ENCODE data around the gene TCF25. TPM values are rescaled to one million over a fixed set of nuclear protein-coding genes. Genes with fewer than 3 reads are reported as not detected.

Gene TCF25
- polyA plus RNA-seq, 1 donor (not counting 4 experiments of a cell fraction or from before 2014, with no cell fraction given) = 103 TPM

DNA sequence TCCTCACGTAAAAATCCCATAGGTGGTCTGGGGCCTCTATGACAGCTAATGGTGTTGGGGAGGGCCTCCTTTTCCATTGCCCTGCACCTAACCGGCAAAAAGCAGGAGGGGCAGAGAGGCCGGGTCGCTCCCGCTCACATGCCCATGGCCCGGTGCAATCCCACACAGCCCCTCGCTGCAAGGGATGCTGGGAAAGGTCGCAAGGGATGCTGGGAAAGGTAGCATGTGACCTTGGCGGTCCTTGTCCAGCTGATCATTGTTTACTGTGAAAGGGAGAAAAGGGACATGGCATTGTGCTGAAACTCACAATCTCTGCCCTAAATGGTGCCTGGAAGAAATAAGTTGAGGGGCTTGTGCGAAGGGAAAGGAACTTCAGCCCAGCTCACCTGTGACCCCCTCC lies 85.2 kb downstream of the TCF25 start:
- no peaks in the 10 kb centered on the region for H4K20me1 ChIP-seq (ENCODE audit: control insufficient read depth, extremely low read depth, insufficient read depth, low read length)
- dilution Hi-C loops (cut with MboI; ENCODE audit: extremely low pct_ligation_motif_present, low sequenced_read_pairs) = no loop called here
- no peak overlapping the region for H3K4me3 ChIP-seq (ENCODE audit: control insufficient read depth in 2 of 3, extremely low read depth in 1 of 3, insufficient read depth in 2 of 3, low read depth in 1 of 3, low read length in 3 of 3)
- no peak overlapping the region for H3K27ac ChIP-seq (ENCODE audit: control insufficient read depth, insufficient read depth, low read length)
- no peak overlapping the region for H2AFZ ChIP-seq (ENCODE audit: control insufficient read depth, low read length)
- peaks cover 31 to 38% of the 10 kb centered on the region in 2 experiments for H3K36me3 ChIP-seq (ENCODE audit: control insufficient read depth in 2 of 2, extremely low read depth in 1 of 2, insufficient read depth in 2 of 2, low read length in 2 of 2)
- no peaks in the 10 kb centered on the region for H3K9me1 ChIP-seq (ENCODE audit: control insufficient read depth, extremely low read depth, insufficient read depth, low read length)
- DNase-seq (ENCODE audit: low read depth, low spot score) = no peak
- no peaks in the 10 kb centered on the region for H3K27me3 ChIP-seq (ENCODE audit: control insufficient read depth, extremely low read depth, insufficient read depth, low read length)
- H3K4me1 ChIP-seq (ENCODE audit: control insufficient read depth, extremely low read depth, insufficient read depth, low read length) = no peaks in the 10 kb centered on the region
- H3K4me2 ChIP-seq (ENCODE audit: control insufficient read depth, extremely low read depth, insufficient read depth, low read depth, low read length) = no peak overlapping the region
- no peaks in the 10 kb centered on the region for H3K9me3 ChIP-seq (ENCODE audit: control insufficient read depth, low read depth, low read length)
- H3K79me2 ChIP-seq (ENCODE audit: control insufficient read depth, insufficient read depth, low read length) = peaks cover 6% of the 10 kb centered on the region
- no peak overlapping the region for H3K9ac ChIP-seq (ENCODE audit: control insufficient read depth, extremely low read depth, insufficient read depth, low read length)
- no peak for FAIRE-seq
- no peak for TF ChIP-seq EZH2 (IDR thresholded peaks at IDR 0.05; ENCODE audit: low read length)
- TF ChIP-seq, protein P1, sequence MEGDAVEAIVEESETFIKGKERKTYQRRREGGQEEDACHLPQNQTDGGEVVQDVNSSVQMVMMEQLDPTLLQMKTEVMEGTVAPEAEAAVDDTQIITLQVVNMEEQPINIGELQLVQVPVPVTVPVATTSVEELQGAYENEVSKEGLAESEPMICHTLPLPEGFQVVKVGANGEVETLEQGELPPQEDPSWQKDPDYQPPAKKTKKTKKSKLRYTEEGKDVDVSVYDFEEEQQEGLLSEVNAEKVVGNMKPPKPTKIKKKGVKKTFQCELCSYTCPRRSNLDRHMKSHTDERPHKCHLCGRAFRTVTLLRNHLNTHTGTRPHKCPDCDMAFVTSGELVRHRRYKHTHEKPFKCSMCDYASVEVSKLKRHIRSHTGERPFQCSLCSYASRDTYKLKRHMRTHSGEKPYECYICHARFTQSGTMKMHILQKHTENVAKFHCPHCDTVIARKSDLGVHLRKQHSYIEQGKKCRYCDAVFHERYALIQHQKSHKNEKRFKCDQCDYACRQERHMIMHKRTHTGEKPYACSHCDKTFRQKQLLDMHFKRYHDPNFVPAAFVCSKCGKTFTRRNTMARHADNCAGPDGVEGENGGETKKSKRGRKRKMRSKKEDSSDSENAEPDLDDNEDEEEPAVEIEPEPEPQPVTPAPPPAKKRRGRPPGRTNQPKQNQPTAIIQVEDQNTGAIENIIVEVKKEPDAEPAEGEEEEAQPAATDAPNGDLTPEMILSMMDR (optimal IDR thresholded peaks at IDR 0.05 in 1 of 3, IDR thresholded peaks at IDR 0.05 in 1 of 3, conservative IDR thresholded peaks at IDR 0.05 in 1 of 3; ENCODE audit: extremely low read depth in 1 of 3, insufficient read depth in 2 of 3, low read length in 3 of 3) = no peak

DNA sequence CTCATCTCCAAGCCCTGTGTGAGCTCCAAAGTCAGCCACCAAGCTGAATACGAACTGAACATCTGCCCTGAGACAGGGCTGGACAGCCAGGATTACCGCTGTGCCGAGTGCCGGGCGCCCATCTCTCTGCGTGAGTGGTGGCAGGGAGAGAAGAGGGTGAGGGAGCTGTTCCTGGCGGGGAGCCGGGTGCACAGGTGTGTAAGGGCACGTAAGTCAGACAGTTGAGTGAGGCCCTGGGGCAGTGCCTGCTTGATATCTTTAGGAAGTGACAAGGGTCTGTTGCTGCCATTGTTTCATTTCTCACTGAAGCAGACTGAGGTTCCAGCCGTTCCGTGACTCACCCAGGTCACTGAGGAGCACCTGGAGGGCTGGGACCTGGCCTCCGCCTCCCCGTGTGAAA lies 87.6 kb downstream of the TCF25 start:
- peaks cover 21 to 30% of the 10 kb centered on the region in 2 experiments for H3K36me3 ChIP-seq (ENCODE audit: control insufficient read depth in 2 of 2, extremely low read depth in 1 of 2, insufficient read depth in 2 of 2, low read length in 2 of 2)
- H4K20me1 ChIP-seq (ENCODE audit: control insufficient read depth, extremely low read depth, insufficient read depth, low read length) = no peaks in the 10 kb centered on the region
- DNase-seq (ENCODE audit: low read depth, low spot score) (no peak), FAIRE-seq (no peak)
- H3K4me2 ChIP-seq (ENCODE audit: control insufficient read depth, extremely low read depth, insufficient read depth, low read depth, low read length) = no peak overlapping the region
- H2AFZ ChIP-seq (ENCODE audit: control insufficient read depth, low read length) = no peak overlapping the region
- no peak overlapping the region for H3K9ac ChIP-seq (ENCODE audit: control insufficient read depth, extremely low read depth, insufficient read depth, low read length)
- H3K4me3 ChIP-seq (ENCODE audit: control insufficient read depth in 2 of 3, extremely low read depth in 1 of 3, insufficient read depth in 2 of 3, low read depth in 1 of 3, low read length in 3 of 3) = no peak overlapping the region
- H3K27ac ChIP-seq (ENCODE audit: control insufficient read depth, insufficient read depth, low read length) = no peak overlapping the region
- H3K4me1 ChIP-seq (ENCODE audit: control insufficient read depth, extremely low read depth, insufficient read depth, low read length) = no peaks in the 10 kb centered on the region
- no peaks in the 10 kb centered on the region for H3K9me1 ChIP-seq (ENCODE audit: control insufficient read depth, extremely low read depth, insufficient read depth, low read length)
- no peaks in the 10 kb centered on the region for H3K9me3 ChIP-seq (ENCODE audit: control insufficient read depth, low read depth, low read length)
- dilution Hi-C loops (cut with MboI; ENCODE audit: extremely low pct_ligation_motif_present, low sequenced_read_pairs) = no loop called here
- H3K79me2 ChIP-seq (ENCODE audit: control insufficient read depth, insufficient read depth, low read length) = no peaks in the 10 kb centered on the region
- TF ChIP-seq EZH2 (IDR thresholded peaks at IDR 0.05; ENCODE audit: low read length) = no peak
- TF ChIP-seq, protein P1 (optimal IDR thresholded peaks at IDR 0.05 in 1 of 3, IDR thresholded peaks at IDR 0.05 in 1 of 3, conservative IDR thresholded peaks at IDR 0.05 in 1 of 3; ENCODE audit: extremely low read depth in 1 of 3, insufficient read depth in 2 of 3, low read length in 3 of 3) = no peak
- no peaks in the 10 kb centered on the region for H3K27me3 ChIP-seq (ENCODE audit: control insufficient read depth, extremely low read depth, insufficient read depth, low read length)

Other genes with a start within 250 kb of the TCF25 start
- 64.1 to 91.7 TPM (median 87.0 TPM) in 3 replicates for gene CHMP1A, start 215.9 kb upstream of the TCF25 start, polyA plus RNA-seq
- 4.5 to 6.0 TPM (median 5.3 TPM) in 3 replicates for gene SPATA33, start 215.8 kb upstream of the TCF25 start, polyA plus RNA-seq
- gene CDK10, start 186.9 kb upstream of the TCF25 start, polyA plus RNA-seq = 30.6 to 40.1 TPM (median 37.0 TPM) in 3 replicates
- gene SPATA2L, start 171.9 kb upstream of the TCF25 start, polyA plus RNA-seq = 1.7 to 3.9 TPM (median 2.8 TPM) in 3 replicates
- 1.6 to 4.0 TPM (median 2.3 TPM) in 3 replicates for gene VPS9D1, start 152.7 kb upstream of the TCF25 start, polyA plus RNA-seq
- 9.3 to 17.9 TPM (median 11.3 TPM) in 3 replicates for gene ZNF276, start 152.1 kb upstream of the TCF25 start, polyA plus RNA-seq
- gene FANCA, start 56.9 kb upstream of the TCF25 start, polyA plus RNA-seq = 4.0 to 15.6 TPM (median 11.3 TPM) in 3 replicates
- gene SPIRE2, start 45.1 kb upstream of the TCF25 start, polyA plus RNA-seq = 1.1 to 1.7 TPM (median 1.3 TPM) in 3 replicates
- 1.1 to 1.9 TPM (median 1.1 TPM) in 3 replicates for gene MC1R, start 45.3 kb downstream of the TCF25 start, polyA plus RNA-seq
- 29.2 to 54.2 TPM (median 34.0 TPM) in 3 replicates for gene TUBB3, start 49.8 kb downstream of the TCF25 start, polyA plus RNA-seq
- gene DEF8, start 75.2 kb downstream of the TCF25 start, polyA plus RNA-seq = 74.2 to 115 TPM (median 86.4 TPM) in 3 replicates
- 1.7 to 4.2 TPM (median 4.1 TPM) in 3 replicates for gene DBNDD1, start 145.9 kb downstream of the TCF25 start, polyA plus RNA-seq
- not detected in 3 replicates for gene PRDM7, start 203.7 kb downstream of the TCF25 start, polyA plus RNA-seq